Caco-2 (cell line): ENCODE results near the gene SEC14L5. TPM values are rescaled to one million over a fixed set of nuclear protein-coding genes. Genes with fewer than 3 reads are reported as not detected.

ENCODE experiments used
- BruUV-seq: library from RNA; stranded (reverse); fragments of 400-500 nt; replicated peaks from 2 replicates; lab custom pipeline; 2021; lab: Mats Ljungman, UMichigan
- CTCF ChIA-PET: fragments of 300-600 bp; sonication (Branson Sonifier 250); formaldehyde crosslinking; loops from one replicate; lab custom pipeline; 2022; ENCODE audit warnings: antibody characterized with exemption; lab: Charles Lee
- POLR2A ChIA-PET: fragments of 300-600 bp; sonication (Branson Sonifier 250); formaldehyde crosslinking; loops from one replicate; lab custom pipeline; 2022; ENCODE audit warnings: antibody characterized with exemption; lab: Charles Lee
- DNase-seq, 2 experiments: peaks; one replicate each; pipeline versions ENCODE4 v3.0.0 to v3.0.0-alpha.2; 2020 to 2022
- H3K27me3 ChIP-seq: replicated peaks from 2 replicates; pipeline ENCODE4 v1.6.0; 2011; ENCODE audit warnings: low read length; ENCODE audit not compliant: control insufficient read depth, insufficient read depth
- H3K36me3 ChIP-seq: 2 replicates; pipeline ENCODE4 v1.5.1; 2011; ENCODE audit warnings: low read length; ENCODE audit not compliant: control insufficient read depth, insufficient read depth
- H3K4me1 ChIP-seq: fragments of 250-450 bp; sonication (Bioruptor Pico); 2 replicates; pipeline ENCODE4 v1.5.1; 2020; ENCODE audit warnings: mild to moderate bottlenecking
- H3K4me3 ChIP-seq: 2 replicates; pipeline ENCODE4 v1.5.1; 2011; ENCODE audit warnings: low read depth, mild to moderate bottlenecking, control low read depth, low read length
- H3K9me3 ChIP-seq: fragments of 250-450 bp; sonication (Bioruptor Pico); 2 replicates; pipeline ENCODE4 v1.5.1; 2020; ENCODE audit warnings: mild to moderate bottlenecking, moderate library complexity
- H3K27ac Mint-ChIP-seq: one replicate; pipeline ENCODE4 v1.8.0; 2022; ENCODE audit warnings: mixed read lengths; ENCODE audit not compliant: unreplicated experiment
- H3K27me3 Mint-ChIP-seq: one replicate; pipeline ENCODE4 v1.8.0; 2022; ENCODE audit warnings: mixed read lengths; ENCODE audit not compliant: insufficient read depth, unreplicated experiment
- H3K36me3 Mint-ChIP-seq: one replicate; pipeline ENCODE4 v1.8.0; 2022; ENCODE audit warnings: mild to moderate bottlenecking, mixed read lengths; ENCODE audit not compliant: insufficient read depth, unreplicated experiment
- H3K4me1 Mint-ChIP-seq: one replicate; pipeline ENCODE4 v1.8.0; 2022; ENCODE audit warnings: low read depth, mixed read lengths; ENCODE audit not compliant: unreplicated experiment
- H3K4me3 Mint-ChIP-seq: one replicate; pipeline ENCODE4 v1.8.0; 2022; ENCODE audit warnings: mild to moderate bottlenecking, moderate library complexity, mixed read lengths; ENCODE audit not compliant: unreplicated experiment
- H3K9me3 Mint-ChIP-seq: one replicate; pipeline ENCODE4 v1.8.0; 2022; ENCODE audit warnings: mixed read lengths; ENCODE audit not compliant: unreplicated experiment
- intact Hi-C: fragments of 100-400 bp; cut with micrococcal nuclease; formaldehyde crosslinking; loops from one replicate; pipeline ENCODE4 v1.10.0; 2022; ENCODE audit not compliant: unreplicated experiment
- total RNA-seq: library from RNA; stranded (reverse); gene quantifications from 2 replicates; pipeline ENCODE4 v1.2.3, GENCODE V29; 2022
- TF ChIP-seq, protein P1 (sequence below), 2 experiments: fragments of 200-600 bp in 1 of 2; IDR thresholded peaks; 1 replicate in 1 of 2; 2 replicates in 1 of 2; pipeline versions ENCODE4 v1.5.1 to v1.8.0; 2011 to 2022; ENCODE audit warnings: antibody characterized with exemption in 1 of 2, control low read depth in 1 of 2, inconsistent platforms in 1 of 2, low read depth in 1 of 2, low read length in 1 of 2, mild to moderate bottlenecking in 1 of 2, moderate library complexity in 1 of 2; ENCODE audit not compliant: insufficient read depth in 1 of 2, severe bottlenecking in 1 of 2, unreplicated experiment in 1 of 2

Gene SEC14L5
- total RNA-seq, 1 experiment from 2014 or later: 0.14 TPM

DNA sequence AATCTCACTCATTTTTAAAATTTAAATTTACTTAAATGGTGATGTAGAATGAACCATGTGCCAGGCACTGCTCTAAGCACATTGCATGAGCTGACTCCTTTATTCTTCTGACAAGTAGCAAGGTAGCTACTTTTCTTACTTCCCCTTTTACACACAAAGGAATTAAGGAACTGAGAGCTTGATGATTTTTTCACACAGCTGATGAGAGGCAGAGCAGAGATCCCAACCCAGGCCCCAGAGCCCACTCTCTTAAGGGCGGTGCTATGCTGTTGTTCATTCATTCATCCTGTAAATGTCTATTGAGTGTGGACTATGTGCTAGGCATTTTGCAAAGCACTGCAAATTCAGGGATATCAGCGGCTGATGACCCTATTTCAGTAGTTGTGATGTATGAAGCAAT is 17.9 kb downstream of the SEC14L5 start:
- H3K36me3 ChIP-seq: no peaks in the 10 kb centered on the region
- no peaks in the 10 kb centered on the region for H3K4me1 ChIP-seq
- no peaks in the 10 kb centered on the region for H3K36me3 Mint-ChIP-seq
- no peak overlapping the region for H3K4me3 ChIP-seq
- no peak overlapping the region for H3K4me3 Mint-ChIP-seq
- no peaks in the 10 kb centered on the region for H3K27me3 ChIP-seq
- H3K27me3 Mint-ChIP-seq: no peaks in the 10 kb centered on the region
- TF ChIP-seq, protein P1, sequence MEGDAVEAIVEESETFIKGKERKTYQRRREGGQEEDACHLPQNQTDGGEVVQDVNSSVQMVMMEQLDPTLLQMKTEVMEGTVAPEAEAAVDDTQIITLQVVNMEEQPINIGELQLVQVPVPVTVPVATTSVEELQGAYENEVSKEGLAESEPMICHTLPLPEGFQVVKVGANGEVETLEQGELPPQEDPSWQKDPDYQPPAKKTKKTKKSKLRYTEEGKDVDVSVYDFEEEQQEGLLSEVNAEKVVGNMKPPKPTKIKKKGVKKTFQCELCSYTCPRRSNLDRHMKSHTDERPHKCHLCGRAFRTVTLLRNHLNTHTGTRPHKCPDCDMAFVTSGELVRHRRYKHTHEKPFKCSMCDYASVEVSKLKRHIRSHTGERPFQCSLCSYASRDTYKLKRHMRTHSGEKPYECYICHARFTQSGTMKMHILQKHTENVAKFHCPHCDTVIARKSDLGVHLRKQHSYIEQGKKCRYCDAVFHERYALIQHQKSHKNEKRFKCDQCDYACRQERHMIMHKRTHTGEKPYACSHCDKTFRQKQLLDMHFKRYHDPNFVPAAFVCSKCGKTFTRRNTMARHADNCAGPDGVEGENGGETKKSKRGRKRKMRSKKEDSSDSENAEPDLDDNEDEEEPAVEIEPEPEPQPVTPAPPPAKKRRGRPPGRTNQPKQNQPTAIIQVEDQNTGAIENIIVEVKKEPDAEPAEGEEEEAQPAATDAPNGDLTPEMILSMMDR (IDR thresholded peaks at IDR 0.05; ENCODE audit: insufficient read depth in 1 of 2, low read depth in 1 of 2, low read length in 1 of 2, severe bottlenecking in 1 of 2, unreplicated experiment in 1 of 2): no peak
- intact Hi-C loops: no loop called here
- no peak overlapping the region for H3K27ac Mint-ChIP-seq
- no peaks in the 10 kb centered on the region for H3K9me3 ChIP-seq
- POLR2A ChIA-PET: no interaction called here
- CTCF ChIA-PET: no interaction called here
- no peaks in the 10 kb centered on the region for H3K9me3 Mint-ChIP-seq
- no peaks in the 10 kb centered on the region for H3K4me1 Mint-ChIP-seq
- no peak for DNase-seq
- no TSS peak for BruUV-seq

DNA sequence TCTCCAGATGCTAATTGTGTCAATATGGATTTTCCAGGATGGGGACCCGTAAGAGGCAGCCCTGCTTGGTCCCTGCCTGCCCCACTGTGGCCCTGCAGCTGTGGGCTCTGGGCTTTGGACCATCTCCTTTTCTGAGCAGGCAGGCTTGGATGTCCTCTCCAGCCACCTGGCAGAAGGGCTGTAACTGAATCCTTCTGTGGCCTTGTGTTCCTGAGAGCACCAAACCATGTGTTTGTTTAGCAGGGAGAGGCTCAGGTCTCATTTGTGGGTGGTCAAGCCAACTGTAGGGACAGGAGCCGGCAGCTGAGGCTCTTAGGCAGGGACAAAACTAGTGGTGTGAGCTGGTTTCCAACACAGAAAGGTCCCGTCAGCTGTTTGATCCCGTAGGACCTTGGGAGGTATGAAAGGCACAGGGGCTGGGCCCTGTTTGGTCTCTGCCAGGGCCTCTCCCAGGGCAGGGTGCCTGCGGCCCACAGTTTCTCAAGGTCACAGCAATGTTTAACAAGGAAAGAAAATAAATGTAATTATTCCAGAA is 18.5 kb downstream of the SEC14L5 start:
- Histone ChIP-seq H3K4me1 (no peaks in the 10 kb centered on the region), H3K27me3 (no peaks in the 10 kb centered on the region), H3K4me3 (no peak overlapping the region), H3K36me3 (no peaks in the 10 kb centered on the region), H3K9me3 (no peaks in the 10 kb centered on the region)
- Mint-ChIP-seq H3K9me3 (no peaks in the 10 kb centered on the region), H3K4me1 (no peaks in the 10 kb centered on the region), H3K27ac (no peak overlapping the region), H3K4me3 (no peak overlapping the region), H3K36me3 (no peaks in the 10 kb centered on the region), H3K27me3 (no peaks in the 10 kb centered on the region)
- ChIA-PET CTCF (no interaction called here), POLR2A (no interaction called here)
- no peak for DNase-seq
- intact Hi-C loops: no loop called here
- BruUV-seq: no TSS peak
- TF ChIP-seq, protein P1 (IDR thresholded peaks at IDR 0.05; ENCODE audit: insufficient read depth in 1 of 2, low read depth in 1 of 2, low read length in 1 of 2, severe bottlenecking in 1 of 2, unreplicated experiment in 1 of 2): no peak

DNA sequence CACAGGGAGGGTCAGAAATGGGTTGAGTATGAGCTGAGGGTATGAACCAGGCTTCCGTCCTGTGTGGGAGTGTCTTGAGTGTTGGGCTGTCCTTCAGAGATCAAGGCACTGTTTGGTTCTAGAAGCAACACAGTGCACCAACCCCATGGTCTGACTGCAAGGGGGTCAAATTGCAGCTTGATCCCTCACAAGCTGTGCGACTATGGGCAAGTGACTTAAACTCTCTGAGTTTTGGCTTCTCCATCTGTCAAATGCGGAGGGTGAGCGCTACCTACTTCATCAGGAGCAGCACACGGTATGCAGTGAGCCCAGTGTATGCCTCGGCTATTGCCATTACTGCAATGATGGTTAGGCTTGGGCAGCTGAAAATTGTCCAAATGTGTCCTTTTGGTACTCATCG is 21.0 kb downstream of the SEC14L5 start:
- Mint-ChIP-seq H3K4me1 (no peaks in the 10 kb centered on the region), H3K36me3 (no peaks in the 10 kb centered on the region), H3K27me3 (no peaks in the 10 kb centered on the region), H3K27ac (no peak overlapping the region), H3K9me3 (no peaks in the 10 kb centered on the region), H3K4me3 (no peak overlapping the region)
- TF ChIP-seq, protein P1 (IDR thresholded peaks at IDR 0.05; ENCODE audit: insufficient read depth in 1 of 2, low read depth in 1 of 2, low read length in 1 of 2, severe bottlenecking in 1 of 2, unreplicated experiment in 1 of 2): no peak
- Histone ChIP-seq H3K9me3 (no peaks in the 10 kb centered on the region), H3K27me3 (no peaks in the 10 kb centered on the region), H3K4me3 (no peak overlapping the region), H3K36me3 (no peaks in the 10 kb centered on the region), H3K4me1 (no peaks in the 10 kb centered on the region)
- intact Hi-C loops: no loop called here
- no peak for DNase-seq
- ChIA-PET CTCF (no interaction called here), POLR2A (no interaction called here)
- BruUV-seq: no TSS peak
